Trophoblast cell (in vitro differentiated cells and primary cell): ENCODE data around the gene TMEM154.

Experiments used
- DNase-seq, 2 donors: peaks; one replicate each; pipeline ENCODE4 v3.0.0-alpha.2; 2016
- H2AFZ ChIP-seq: 2 replicates; pipeline ENCODE4 v1.6.1; 2013; ENCODE audit warnings: low read length, moderate library complexity, mild to moderate bottlenecking; ENCODE audit not compliant: insufficient read depth, poor library complexity
- H2AK5ac ChIP-seq: 2 replicates; pipeline ENCODE4 v1.6.1; 2013; ENCODE audit warnings: mild to moderate bottlenecking, low read length
- H2BK120ac ChIP-seq: 2 replicates; pipeline ENCODE4 v1.6.1; 2013; ENCODE audit warnings: low read length, mild to moderate bottlenecking, moderate library complexity; ENCODE audit not compliant: insufficient read depth, poor library complexity
- H2BK12ac ChIP-seq: 2 replicates; pipeline ENCODE4 v1.6.1; 2013; ENCODE audit warnings: mild to moderate bottlenecking, low read length, moderate library complexity
- H2BK5ac ChIP-seq: 2 replicates; pipeline ENCODE4 v1.6.1; 2013; ENCODE audit warnings: low read length, low read depth, moderate library complexity, mild to moderate bottlenecking; ENCODE audit not compliant: poor library complexity
- H3K14ac ChIP-seq: 2 replicates; pipeline ENCODE4 v1.6.1; 2013; ENCODE audit warnings: mild to moderate bottlenecking, low read length
- H3K18ac ChIP-seq: 2 replicates; pipeline ENCODE4 v1.6.1; 2013; ENCODE audit warnings: mild to moderate bottlenecking, low read length
- H3K23ac ChIP-seq: 2 replicates; pipeline ENCODE4 v1.6.1; 2013; ENCODE audit warnings: low read length
- H3K27ac ChIP-seq: 2 replicates; pipeline ENCODE4 v1.5.1; 2013; ENCODE audit warnings: low read depth, mild to moderate bottlenecking, inconsistent platforms, low read length, moderate library complexity
- H3K27me3 ChIP-seq: 2 replicates; pipeline ENCODE4 v1.6.1; 2013; ENCODE audit warnings: inconsistent platforms, mild to moderate bottlenecking, low read length, moderate library complexity; ENCODE audit not compliant: insufficient read depth
- H3K36me3 ChIP-seq, 2 experiments: 1 replicate in 1 of 2; 2 replicates in 1 of 2; pipeline ENCODE4 v1.6.1; 2013; ENCODE audit warnings: low read length in 2 of 2, mild to moderate bottlenecking in 2 of 2, moderate library complexity in 1 of 2; ENCODE audit not compliant: insufficient read depth in 2 of 2, control insufficient read depth in 1 of 2
- H3K4ac ChIP-seq: 2 replicates; pipeline ENCODE4 v1.6.1; 2013; ENCODE audit warnings: low read depth, mild to moderate bottlenecking, low read length, moderate library complexity
- H3K4me1 ChIP-seq, 2 experiments: 1 replicate in 1 of 2; 2 replicates in 1 of 2; pipeline ENCODE4 v1.6.1; 2013; ENCODE audit warnings: low read length in 2 of 2, mild to moderate bottlenecking in 2 of 2, moderate library complexity in 1 of 2; ENCODE audit not compliant: insufficient read depth in 2 of 2, control insufficient read depth in 1 of 2
- H3K4me2 ChIP-seq: 2 replicates; pipeline ENCODE4 v1.6.1; 2013; ENCODE audit warnings: inconsistent platforms, mild to moderate bottlenecking, low read length, moderate library complexity
- H3K4me3 ChIP-seq: 2 replicates; pipeline ENCODE4 v1.5.1; 2013; ENCODE audit warnings: mild to moderate bottlenecking, low read depth, low read length, inconsistent platforms
- H3K79me1 ChIP-seq: one replicate; pipeline ENCODE4 v1.6.1; 2013; ENCODE audit warnings: low read length
- H3K79me2 ChIP-seq: 2 replicates; pipeline ENCODE4 v1.6.1; 2013; ENCODE audit warnings: low read length, mild to moderate bottlenecking; ENCODE audit not compliant: control insufficient read depth, insufficient read depth, poor library complexity
- H3K9ac ChIP-seq: 2 replicates; pipeline ENCODE4 v1.6.1; 2013; ENCODE audit warnings: mild to moderate bottlenecking, low read length
- H3K9me3 ChIP-seq: 2 replicates; pipeline ENCODE4 v1.6.1; 2013; ENCODE audit warnings: low read depth, mild to moderate bottlenecking, control low read depth, inconsistent platforms, low read length; ENCODE audit not compliant: insufficient read depth
- H4K12ac ChIP-seq: 2 replicates; pipeline ENCODE4 v1.6.1; 2013; ENCODE audit warnings: low read depth, mild to moderate bottlenecking, low read length, moderate library complexity
- H4K8ac ChIP-seq: 2 replicates; pipeline ENCODE4 v1.6.1; 2013; ENCODE audit warnings: low read depth, mild to moderate bottlenecking, low read length, moderate library complexity
- H4K91ac ChIP-seq: one replicate; pipeline ENCODE4 v1.6.1; 2013; ENCODE audit warnings: low read depth, mild to moderate bottlenecking, low read length, moderate library complexity
- WGBS: extraction: QIAGEN DNeasy Blood & Tissue Kit; methylation state at CpG from one replicate; pipeline ENCODE4 v1.1.7; 2013; ENCODE audit warnings: missing lambda C conversion rate; ENCODE audit not compliant: insufficient read length, insufficient coverage; ENCODE audit errors: extremely low coverage; 5-methylcytosine and 5-hydroxymethylcytosine counted together

TMEM154 gene

DNA sequence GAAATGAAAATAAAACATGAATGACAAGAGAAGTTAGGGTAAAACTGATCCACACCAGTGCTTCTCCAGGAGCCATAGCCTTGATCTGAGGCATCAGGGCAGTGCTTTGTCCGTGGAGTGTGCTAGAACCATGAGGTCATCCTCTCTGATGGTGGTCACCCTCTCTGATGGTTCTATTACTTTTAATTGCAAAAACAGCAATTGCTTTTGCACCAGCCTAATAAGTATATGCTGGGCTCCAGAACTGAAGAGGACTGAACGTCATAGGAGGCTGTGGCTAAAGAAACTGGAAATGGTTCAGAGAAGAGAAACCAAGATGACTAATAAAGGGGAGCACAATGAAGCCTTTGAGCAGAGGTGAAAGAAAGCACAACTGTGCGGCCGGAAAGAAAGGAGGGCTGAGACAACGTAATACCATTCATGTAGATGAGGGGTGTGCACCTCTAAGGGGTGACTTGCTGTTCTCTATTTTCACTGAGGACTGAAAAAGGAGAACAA lies 17.0 kb upstream of the TMEM154 start:
- H3K4me2 ChIP-seq: no peak overlapping the region
- no peak overlapping the region for H3K14ac ChIP-seq
- no peak overlapping the region for H3K9ac ChIP-seq
- H3K79me1 ChIP-seq: peaks cover 3% of the 10 kb centered on the region
- no peak overlapping the region for H3K27ac ChIP-seq
- no peak overlapping the region for H4K8ac ChIP-seq
- no peaks in the 10 kb centered on the region for H3K79me2 ChIP-seq
- H4K12ac ChIP-seq: no peak overlapping the region
- no peaks in the 10 kb centered on the region for H3K36me3 ChIP-seq
- no peak overlapping the region for H2AFZ ChIP-seq
- no peak overlapping the region for H2BK120ac ChIP-seq
- H3K4me3 ChIP-seq: no peak overlapping the region
- H2BK5ac ChIP-seq: no peak overlapping the region
- H3K4me1 ChIP-seq: peaks cover 4% of the 10 kb centered on the region in 2 experiments
- WGBS: no CpG with 5 or more reads among the region's 5 CpGs
- no peak overlapping the region for H2BK12ac ChIP-seq
- DNase-seq: no peak
- H2AK5ac ChIP-seq: no peak overlapping the region
- H3K18ac ChIP-seq: no peak overlapping the region
- no peaks in the 10 kb centered on the region for H3K27me3 ChIP-seq
- no peak overlapping the region for H3K23ac ChIP-seq
- H3K9me3 ChIP-seq: no peaks in the 10 kb centered on the region
- no peak overlapping the region for H3K4ac ChIP-seq
- no peak overlapping the region for H4K91ac ChIP-seq

- Histone ChIP-seq H2BK12ac (no peak overlapping the region), H3K9ac (no peak overlapping the region), H3K14ac (no peak overlapping the region), H4K12ac (no peak overlapping the region), H4K91ac (no peak overlapping the region), H3K79me2 (no peaks in the 10 kb centered on the region), H3K27ac (no peak overlapping the region), H3K4me3 (no peak overlapping the region), H3K4me2 (no peak overlapping the region), H3K18ac (no peak overlapping the region), H4K8ac (no peak overlapping the region), H3K36me3 (no peaks in the 10 kb centered on the region), H3K4me1 (no peaks in the 10 kb centered on the region), H3K23ac (no peak overlapping the region), H2BK5ac (no peak overlapping the region), H3K9me3 (no peaks in the 10 kb centered on the region), H3K4ac (no peak overlapping the region), H3K79me1 (no peaks in the 10 kb centered on the region), H2AK5ac (no peak overlapping the region), H2BK120ac (no peak overlapping the region), H2AFZ (no peak overlapping the region), H3K27me3 (no peaks in the 10 kb centered on the region)
- DNase-seq: no peak
- WGBS: no CpG with 5 or more reads among the region's 5 CpGs
Measured at GRCh38 chr4:152693871-152694270, 14.1 kb upstream of the TMEM154 start.

DNA sequence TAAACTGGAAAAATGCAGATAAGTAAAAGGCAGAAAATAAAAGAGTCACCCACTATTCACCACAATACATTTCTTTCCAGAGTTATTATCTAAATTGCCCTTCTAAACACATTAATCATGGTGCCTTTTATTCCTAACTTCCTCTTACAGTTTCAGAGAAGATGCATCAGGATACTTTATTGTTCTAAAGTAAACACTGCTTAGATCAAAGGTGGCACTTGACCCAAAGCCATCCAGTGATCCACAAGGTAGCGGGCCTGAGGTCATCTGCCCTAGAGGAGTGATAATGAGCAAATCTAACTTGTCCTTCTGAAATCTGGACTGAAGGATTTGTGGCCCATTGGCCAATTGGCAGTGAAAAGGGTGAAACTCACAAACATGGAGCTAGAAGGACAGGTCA lies 12.0 kb upstream of the TMEM154 start:
- Histone ChIP-seq H3K27me3 (no peaks in the 10 kb centered on the region), H3K36me3 (no peaks in the 10 kb centered on the region), H3K79me2 (no peaks in the 10 kb centered on the region), H3K9me3 (no peaks in the 10 kb centered on the region), H3K18ac (no peak overlapping the region), H3K4me2 (no peak overlapping the region), H2AFZ (no peak overlapping the region), H3K27ac (no peak overlapping the region), H2AK5ac (no peak overlapping the region), H3K79me1 (no peaks in the 10 kb centered on the region), H3K9ac (no peak overlapping the region), H3K23ac (no peak overlapping the region), H2BK5ac (no peak overlapping the region), H3K4ac (no peak overlapping the region), H4K8ac (no peak overlapping the region), H2BK12ac (no peak overlapping the region), H3K4me3 (no peak overlapping the region), H2BK120ac (no peak overlapping the region), H3K4me1 (peaks cover 0 to 4% of the 10 kb centered on the region in 2 experiments), H3K14ac (no peak overlapping the region), H4K12ac (no peak overlapping the region), H4K91ac (no peak overlapping the region)
- no CpG with 5 or more reads among the region's 1 CpG for WGBS
- DNase-seq: no peak

DNA sequence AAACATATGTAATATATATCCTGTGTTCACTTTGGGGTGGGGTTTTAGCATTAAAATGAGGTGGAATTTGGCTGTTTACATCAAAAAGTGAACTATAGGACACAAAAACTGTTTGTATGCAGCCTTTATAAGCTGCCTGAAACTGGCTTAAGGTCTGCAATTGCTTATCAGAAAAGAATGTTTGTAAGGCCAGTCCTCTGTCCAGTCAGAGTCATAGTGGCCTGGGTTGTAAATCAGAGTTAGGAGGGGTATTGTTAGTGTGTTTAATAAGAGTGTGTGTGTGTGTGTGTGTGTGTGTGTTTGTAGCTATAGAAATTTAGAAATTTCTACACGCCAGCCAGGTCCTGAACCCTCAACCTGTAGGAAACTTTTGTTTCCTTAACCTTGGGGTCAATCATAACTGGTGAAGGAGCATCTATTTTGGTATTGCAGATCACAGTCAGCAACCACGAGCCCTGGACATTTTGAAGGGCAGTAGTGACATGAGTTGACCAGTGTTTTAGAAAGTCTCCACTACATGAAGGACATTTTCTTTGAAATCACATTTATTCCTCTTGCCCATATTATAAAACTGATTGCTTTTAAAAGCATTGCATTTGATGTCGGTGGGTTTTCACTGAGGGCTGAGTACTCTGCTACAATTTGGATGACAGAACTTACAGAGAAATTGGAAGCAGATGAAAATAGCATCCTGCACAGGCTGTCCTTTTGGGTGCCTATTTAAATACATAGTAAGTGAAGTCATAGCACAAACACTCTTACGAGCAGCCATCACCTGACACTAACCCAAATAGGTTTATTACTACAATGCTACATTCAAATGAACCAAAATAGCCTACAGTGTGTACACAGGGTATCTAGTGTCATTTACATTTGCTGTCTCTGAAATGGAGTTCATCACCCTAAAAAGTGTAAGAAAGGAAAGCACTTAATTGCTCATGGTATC lies 11.2 kb upstream of the TMEM154 start:
- H3K27ac ChIP-seq: no peak overlapping the region
- no peak overlapping the region for H2AK5ac ChIP-seq
- no peak overlapping the region for H4K91ac ChIP-seq
- no peak overlapping the region for H3K23ac ChIP-seq
- whole genome bisulfite sequencing: no CpG with 5 or more reads among the region's 4 CpGs
- H3K79me1 ChIP-seq: no peaks in the 10 kb centered on the region
- H3K27me3 ChIP-seq: no peaks in the 10 kb centered on the region
- H2BK12ac ChIP-seq: no peak overlapping the region
- H4K8ac ChIP-seq: no peak overlapping the region
- no peak overlapping the region for H3K14ac ChIP-seq
- H3K4ac ChIP-seq: no peak overlapping the region
- H2BK5ac ChIP-seq: no peak overlapping the region
- no peak overlapping the region for H2AFZ ChIP-seq
- DNase-seq: no peak
- peaks cover 0 to 4% of the 10 kb centered on the region in 2 experiments for H3K4me1 ChIP-seq
- H3K9me3 ChIP-seq: no peaks in the 10 kb centered on the region
- no peak overlapping the region for H3K4me2 ChIP-seq
- no peak overlapping the region for H3K9ac ChIP-seq
- no peaks in the 10 kb centered on the region for H3K79me2 ChIP-seq
- no peaks in the 10 kb centered on the region for H3K36me3 ChIP-seq
- no peak overlapping the region for H3K4me3 ChIP-seq
- H4K12ac ChIP-seq: no peak overlapping the region
- no peak overlapping the region for H3K18ac ChIP-seq
- no peak overlapping the region for H2BK120ac ChIP-seq
